ENCODE data around the gene CLECL1.

CLECL1 gene

DNA sequence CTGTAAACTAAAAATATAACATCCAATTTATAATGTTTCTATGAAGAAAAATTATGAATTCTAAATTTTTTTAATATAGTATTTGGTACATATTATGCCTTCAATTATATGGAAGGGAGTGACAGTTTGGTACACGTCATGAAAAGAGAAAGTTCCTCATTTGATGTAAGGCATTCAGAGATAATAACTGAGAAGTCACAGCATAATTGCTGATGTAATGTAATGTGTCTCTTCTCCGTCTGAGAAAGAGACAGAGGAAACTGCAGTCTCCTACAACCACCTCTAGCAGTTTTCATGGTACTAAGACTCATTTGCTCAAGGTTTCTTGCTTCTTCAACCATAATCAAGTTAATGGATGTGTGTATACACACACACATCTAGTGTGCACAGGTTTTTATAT, 30.1 kb upstream of the CLECL1 start:
- DNase-seq (ENCODE audit: low spot score) (no peak), ATAC-seq (ENCODE audit: low read depth) (no peak)
- TF ChIP-seq, protein P1, sequence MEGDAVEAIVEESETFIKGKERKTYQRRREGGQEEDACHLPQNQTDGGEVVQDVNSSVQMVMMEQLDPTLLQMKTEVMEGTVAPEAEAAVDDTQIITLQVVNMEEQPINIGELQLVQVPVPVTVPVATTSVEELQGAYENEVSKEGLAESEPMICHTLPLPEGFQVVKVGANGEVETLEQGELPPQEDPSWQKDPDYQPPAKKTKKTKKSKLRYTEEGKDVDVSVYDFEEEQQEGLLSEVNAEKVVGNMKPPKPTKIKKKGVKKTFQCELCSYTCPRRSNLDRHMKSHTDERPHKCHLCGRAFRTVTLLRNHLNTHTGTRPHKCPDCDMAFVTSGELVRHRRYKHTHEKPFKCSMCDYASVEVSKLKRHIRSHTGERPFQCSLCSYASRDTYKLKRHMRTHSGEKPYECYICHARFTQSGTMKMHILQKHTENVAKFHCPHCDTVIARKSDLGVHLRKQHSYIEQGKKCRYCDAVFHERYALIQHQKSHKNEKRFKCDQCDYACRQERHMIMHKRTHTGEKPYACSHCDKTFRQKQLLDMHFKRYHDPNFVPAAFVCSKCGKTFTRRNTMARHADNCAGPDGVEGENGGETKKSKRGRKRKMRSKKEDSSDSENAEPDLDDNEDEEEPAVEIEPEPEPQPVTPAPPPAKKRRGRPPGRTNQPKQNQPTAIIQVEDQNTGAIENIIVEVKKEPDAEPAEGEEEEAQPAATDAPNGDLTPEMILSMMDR (IDR thresholded peaks at IDR 0.05; ENCODE audit: poor library complexity, severe bottlenecking) = no peak
- Histone ChIP-seq H3K27me3 (ENCODE audit: insufficient read depth, poor library complexity, severe bottlenecking) (no peaks in the 10 kb centered on the region), H3K36me3 (ENCODE audit: low read depth) (no peaks in the 10 kb centered on the region), H3K4me1 (ENCODE audit: insufficient read depth, poor library complexity, severe bottlenecking) (no peaks in the 10 kb centered on the region), H3K4me3 (ENCODE audit: severe bottlenecking) (no peak overlapping the region), H3K9me3 (ENCODE audit: severe bottlenecking) (no peaks in the 10 kb centered on the region), H3K27ac (ENCODE audit: poor library complexity, severe bottlenecking) (no peak overlapping the region)

DNA sequence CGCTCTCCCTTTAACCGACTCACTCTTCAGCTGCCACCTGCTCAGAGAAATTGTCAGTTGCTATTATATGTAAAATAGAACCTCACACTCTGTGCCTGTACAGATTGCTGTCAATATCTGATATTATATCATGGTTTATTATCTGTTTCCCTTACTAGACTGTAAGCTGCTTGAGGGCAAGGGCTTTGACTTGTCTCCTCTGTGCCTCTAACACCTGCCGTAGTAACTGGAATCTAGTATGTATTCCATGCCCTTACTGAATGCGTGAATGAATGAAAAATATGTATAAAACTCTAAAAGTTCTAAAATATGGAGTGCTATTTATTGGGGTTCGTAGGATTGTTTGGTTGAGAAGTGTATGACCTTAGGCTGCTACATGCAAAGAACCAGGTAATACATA, 29.5 kb upstream of the CLECL1 start:
- Histone ChIP-seq H3K27ac (ENCODE audit: poor library complexity, severe bottlenecking) (no peak overlapping the region), H3K9me3 (ENCODE audit: severe bottlenecking) (no peaks in the 10 kb centered on the region), H3K4me3 (ENCODE audit: severe bottlenecking) (no peak overlapping the region), H3K36me3 (ENCODE audit: low read depth) (no peaks in the 10 kb centered on the region), H3K27me3 (ENCODE audit: insufficient read depth, poor library complexity, severe bottlenecking) (no peaks in the 10 kb centered on the region), H3K4me1 (ENCODE audit: insufficient read depth, poor library complexity, severe bottlenecking) (no peaks in the 10 kb centered on the region)
- DNase-seq (ENCODE audit: low spot score) = no peak
- TF ChIP-seq, protein P1 (IDR thresholded peaks at IDR 0.05; ENCODE audit: poor library complexity, severe bottlenecking) = no peak
- no peak for ATAC-seq (ENCODE audit: low read depth)

DNA sequence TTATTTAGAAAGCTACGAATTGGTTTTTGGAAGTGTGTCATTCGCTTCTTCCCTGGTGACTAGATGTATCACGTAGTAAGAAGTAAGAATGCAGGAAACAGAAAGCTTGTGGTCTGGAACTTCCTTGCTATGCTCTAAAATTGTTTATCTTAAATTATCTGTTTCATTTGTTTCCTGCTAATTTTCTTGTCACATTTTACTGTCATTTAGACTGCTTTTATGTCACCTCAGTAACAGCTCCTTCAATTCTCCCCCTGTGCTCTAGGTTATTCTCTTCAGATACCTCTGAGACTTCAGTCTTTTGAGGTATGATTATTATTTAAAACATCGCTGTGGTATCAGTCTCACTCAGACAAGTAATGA, 28.5 kb upstream of the CLECL1 start:
- H3K27me3 ChIP-seq (ENCODE audit: insufficient read depth, poor library complexity, severe bottlenecking) = no peaks in the 10 kb centered on the region
- DNase-seq (ENCODE audit: low spot score) (no peak), ATAC-seq (ENCODE audit: low read depth) (no peak)
- H3K4me3 ChIP-seq (ENCODE audit: severe bottlenecking) = no peak overlapping the region
- no peaks in the 10 kb centered on the region for H3K4me1 ChIP-seq (ENCODE audit: insufficient read depth, poor library complexity, severe bottlenecking)
- no peaks in the 10 kb centered on the region for H3K36me3 ChIP-seq (ENCODE audit: low read depth)
- H3K9me3 ChIP-seq (ENCODE audit: severe bottlenecking) = no peaks in the 10 kb centered on the region
- TF ChIP-seq, protein P1 (IDR thresholded peaks at IDR 0.05; ENCODE audit: poor library complexity, severe bottlenecking) = no peak
- no peak overlapping the region for H3K27ac ChIP-seq (ENCODE audit: poor library complexity, severe bottlenecking)

DNA sequence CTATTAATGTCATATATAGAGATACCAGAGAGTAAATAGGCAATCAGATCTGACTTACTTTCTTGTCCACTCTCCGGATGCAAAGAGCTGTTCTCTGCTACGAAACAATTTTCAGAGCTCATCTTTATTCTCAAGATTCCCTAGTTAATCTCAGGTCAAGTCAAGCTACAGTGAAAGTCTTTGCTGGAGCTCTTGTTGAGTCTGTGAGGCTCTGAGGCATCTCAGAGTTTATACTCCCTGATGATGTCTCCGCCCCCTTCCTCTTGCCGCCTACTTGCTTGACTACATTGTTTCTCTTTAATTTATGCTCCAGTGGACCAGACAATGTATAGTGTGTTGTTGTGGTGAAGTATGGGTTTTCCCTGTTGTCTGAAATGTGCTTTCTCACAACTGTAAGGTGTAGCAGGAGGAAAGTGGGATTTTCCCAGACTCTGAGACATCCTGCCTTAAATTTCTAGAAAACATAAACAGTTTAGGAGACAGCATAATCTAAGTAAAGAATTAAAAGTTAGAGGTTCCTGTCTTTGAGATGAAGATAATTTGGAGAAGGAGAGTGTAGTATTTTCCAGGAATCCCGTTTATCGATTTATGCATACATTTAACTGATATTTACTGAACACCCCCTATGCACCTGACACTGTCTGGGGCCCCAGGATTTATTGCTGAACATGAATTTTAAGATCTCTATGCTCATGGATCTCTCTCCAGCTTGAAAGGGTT, 28.0 kb upstream of the CLECL1 start, which contains the start of gene CD69:
TSS of gene CD69 (minus strand) at position 203 of the 720 bp plus-strand sequence. CDS start at position 122, 81 bp downstream.
- Histone ChIP-seq H3K27ac (ENCODE audit: poor library complexity, severe bottlenecking) (no peak within 1 kb of the TSS), H3K27me3 (ENCODE audit: insufficient read depth, poor library complexity, severe bottlenecking) (no peaks in the 10 kb centered on the region), H3K4me1 (ENCODE audit: insufficient read depth, poor library complexity, severe bottlenecking) (no peaks in the 10 kb centered on the region), H3K4me3 (ENCODE audit: severe bottlenecking) (no peak within 1 kb of the TSS), H3K36me3 (ENCODE audit: low read depth) (no peaks in the 10 kb centered on the region), H3K9me3 (ENCODE audit: severe bottlenecking) (no peaks in the 10 kb centered on the region)
- TF ChIP-seq, protein P1 (IDR thresholded peaks at IDR 0.05; ENCODE audit: poor library complexity, severe bottlenecking) = no peak
- no peak for DNase-seq (ENCODE audit: low spot score)
- no peak for ATAC-seq (ENCODE audit: low read depth)

DNA sequence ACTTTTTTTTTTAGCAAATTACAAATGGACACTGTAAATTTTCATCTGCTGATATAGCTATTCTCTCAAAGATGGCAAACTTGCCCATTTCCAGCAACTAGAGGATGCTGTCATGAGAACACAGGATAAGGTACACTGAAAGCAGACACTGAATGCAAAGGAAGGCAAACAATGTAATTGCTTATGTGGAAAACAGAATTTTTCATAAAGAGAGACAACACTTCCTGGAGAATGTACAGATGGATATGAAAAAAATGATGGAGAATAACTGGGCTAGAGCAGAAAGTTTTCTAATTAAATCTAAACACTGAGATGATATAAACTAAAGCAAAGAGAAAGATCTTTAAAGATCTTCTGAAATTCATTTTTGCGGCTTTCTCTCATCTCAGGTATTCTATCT, 27.2 kb upstream of the CLECL1 start:
- no peaks in the 10 kb centered on the region for H3K36me3 ChIP-seq (ENCODE audit: low read depth)
- no peak overlapping the region for H3K4me3 ChIP-seq (ENCODE audit: severe bottlenecking)
- H3K9me3 ChIP-seq (ENCODE audit: severe bottlenecking) = no peaks in the 10 kb centered on the region
- H3K27ac ChIP-seq (ENCODE audit: poor library complexity, severe bottlenecking) = no peak overlapping the region
- H3K27me3 ChIP-seq (ENCODE audit: insufficient read depth, poor library complexity, severe bottlenecking) = no peaks in the 10 kb centered on the region
- ATAC-seq (ENCODE audit: low read depth) (no peak), DNase-seq (ENCODE audit: low spot score) (no peak)
- TF ChIP-seq, protein P1 (IDR thresholded peaks at IDR 0.05; ENCODE audit: poor library complexity, severe bottlenecking) = no peak
- H3K4me1 ChIP-seq (ENCODE audit: insufficient read depth, poor library complexity, severe bottlenecking) = no peaks in the 10 kb centered on the region

Measured in RWPE2 (cell line).